ENCODE data around the gene TMEFF2.
"Not testable (repeated sequence)": the region's sequence is repeated elsewhere in the genome, so short reads cannot be mapped to it uniquely, and the experiment has no call there.

The TMEFF2 gene

GRCh38 chr2:192127434-192127833 lies 67.3 kb downstream of the TMEFF2 start:
- no peak for DNase-seq

DNA sequence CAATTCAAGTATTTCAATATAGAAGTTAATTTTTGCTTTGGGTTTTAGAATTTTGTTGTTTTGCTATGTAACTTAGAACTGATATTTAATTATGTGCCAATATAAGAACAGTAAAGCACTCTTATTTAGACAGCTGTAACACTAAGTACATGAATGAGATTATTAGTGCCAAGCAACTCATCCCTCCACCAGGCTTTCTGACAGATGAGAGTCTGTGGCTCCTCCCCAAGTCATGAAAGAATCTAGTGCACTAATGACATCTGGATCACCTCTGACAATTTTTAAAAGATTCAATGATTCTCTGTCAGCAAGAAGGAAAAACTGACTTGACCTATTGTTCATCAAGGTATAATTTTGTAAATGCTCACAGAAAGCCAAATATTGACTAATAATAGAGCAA lies 67.8 kb downstream of the TMEFF2 start:
- DNase-seq = no peak

GRCh38 chr2:192126426-192126825 lies 68.3 kb downstream of the TMEFF2 start:
- no peak for DNase-seq

DNA sequence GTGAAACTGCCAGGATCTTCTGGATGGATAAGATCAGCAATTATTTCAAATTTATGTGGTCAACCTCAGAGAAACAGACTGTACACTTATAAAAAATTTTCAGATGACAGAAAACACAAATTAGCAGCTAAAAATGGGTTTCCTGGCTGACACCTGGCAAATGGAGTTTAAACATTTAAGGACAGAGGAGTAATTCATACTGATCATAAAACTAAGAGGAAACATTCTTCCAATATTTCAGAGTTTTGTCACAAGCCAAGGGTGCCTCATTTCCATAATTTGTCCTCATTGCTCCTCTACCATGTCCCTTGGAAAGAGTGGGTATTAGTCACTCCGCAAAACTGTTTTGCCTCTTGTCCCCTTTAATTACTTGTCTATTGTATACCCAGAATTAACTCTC lies 70.2 kb downstream of the TMEFF2 start:
- no peak for DNase-seq

DNA sequence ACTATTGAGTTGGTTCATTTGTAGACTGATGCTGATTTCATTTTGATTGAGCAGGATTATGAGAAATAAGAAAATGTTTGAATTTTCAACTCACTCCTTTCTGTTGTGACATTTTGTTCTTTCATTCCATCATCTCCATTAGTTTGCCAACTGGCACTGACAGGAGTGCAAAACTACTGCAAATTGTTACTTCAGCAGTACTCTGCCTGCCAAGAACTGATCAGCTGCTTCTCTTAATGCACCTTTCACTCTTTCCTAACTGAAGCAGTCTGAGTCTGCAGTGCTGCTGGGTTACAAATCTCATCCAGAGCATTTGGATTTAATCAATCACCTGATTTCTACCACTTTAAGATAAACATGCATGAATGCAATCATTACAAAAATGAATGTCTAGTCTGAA lies 70.9 kb downstream of the TMEFF2 start:
- DNase-seq = no peak

GRCh38 chr2:192122946-192123345 lies 71.8 kb downstream of the TMEFF2 start:
- DNase-seq = no peak

- DNase-seq = no peak
Measured at GRCh38 chr2:192122141-192122540, 72.6 kb downstream of the TMEFF2 start.

GRCh38 chr2:192119536-192119935 lies 75.2 kb downstream of the TMEFF2 start:
- DNase-seq = no peak

GRCh38 chr2:192117705-192118104 lies 77.0 kb downstream of the TMEFF2 start:
- no peak for DNase-seq

DNA sequence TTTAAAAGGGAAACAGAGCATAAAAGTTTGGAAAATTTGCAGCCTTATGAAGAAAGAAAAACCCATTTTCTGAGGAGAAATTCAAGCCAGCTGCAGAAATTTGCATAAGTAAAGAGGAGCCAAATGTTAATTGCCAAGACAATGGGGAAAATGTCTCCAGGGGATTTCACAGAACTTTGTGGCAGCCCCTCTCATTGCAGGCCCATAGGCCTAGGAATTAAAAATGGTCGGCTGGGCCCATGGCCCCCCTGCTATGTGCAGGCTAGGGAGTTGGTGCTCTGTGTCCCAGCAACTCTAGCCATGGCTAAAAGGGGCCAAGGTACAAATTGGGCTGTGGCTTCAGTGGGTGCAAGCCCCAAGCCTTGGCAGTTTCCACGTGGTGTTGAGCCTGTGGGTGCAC lies 83.2 kb downstream of the TMEFF2 start:
- not testable (repeated sequence) for DNase-seq

- DNase-seq = no peak
Measured at GRCh38 chr2:192099742-192100141, 95.0 kb downstream of the TMEFF2 start.

- no peak for DNase-seq
Measured at GRCh38 chr2:192098814-192099491, 95.8 kb downstream of the TMEFF2 start.

DNA sequence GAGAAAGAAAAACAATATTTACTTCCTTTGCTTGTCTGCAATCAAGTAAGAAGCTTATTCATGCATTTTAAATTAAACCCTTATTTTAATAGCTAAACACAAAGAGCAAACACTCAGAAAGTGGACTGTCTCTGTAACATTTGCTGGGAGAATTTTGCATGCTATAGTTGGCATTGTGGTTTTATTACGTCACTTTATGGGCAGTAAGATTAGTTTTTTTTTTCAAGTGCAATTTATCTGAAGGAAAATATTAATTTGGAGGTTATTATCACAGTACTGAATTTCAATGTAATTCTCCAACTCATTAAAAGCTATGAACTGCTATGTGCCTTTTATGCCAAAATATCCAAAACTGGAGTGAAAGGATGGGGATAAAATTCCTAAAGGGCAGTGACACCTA lies 103.3 kb downstream of the TMEFF2 start:
- DNase-seq = no peak

DNA sequence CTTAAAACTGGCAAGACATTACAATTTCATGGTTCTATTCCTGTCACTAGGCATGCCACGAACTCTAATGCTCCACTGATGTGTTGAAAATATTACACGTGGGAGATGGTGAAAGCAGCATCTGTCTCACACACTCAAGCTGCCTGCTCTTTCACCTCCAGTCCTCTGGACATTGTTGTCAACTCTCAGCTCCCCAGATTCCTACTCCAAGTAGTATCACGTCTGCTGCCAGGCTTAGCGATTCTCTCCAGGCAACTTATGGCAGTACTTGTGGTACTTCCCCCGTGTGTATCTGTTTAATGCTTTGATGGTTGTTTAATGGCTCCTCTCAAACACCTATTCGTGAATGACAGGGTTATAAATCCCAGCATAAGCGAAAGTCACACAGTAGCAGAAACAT lies 103.8 kb downstream of the TMEFF2 start:
- no peak for DNase-seq

DNA sequence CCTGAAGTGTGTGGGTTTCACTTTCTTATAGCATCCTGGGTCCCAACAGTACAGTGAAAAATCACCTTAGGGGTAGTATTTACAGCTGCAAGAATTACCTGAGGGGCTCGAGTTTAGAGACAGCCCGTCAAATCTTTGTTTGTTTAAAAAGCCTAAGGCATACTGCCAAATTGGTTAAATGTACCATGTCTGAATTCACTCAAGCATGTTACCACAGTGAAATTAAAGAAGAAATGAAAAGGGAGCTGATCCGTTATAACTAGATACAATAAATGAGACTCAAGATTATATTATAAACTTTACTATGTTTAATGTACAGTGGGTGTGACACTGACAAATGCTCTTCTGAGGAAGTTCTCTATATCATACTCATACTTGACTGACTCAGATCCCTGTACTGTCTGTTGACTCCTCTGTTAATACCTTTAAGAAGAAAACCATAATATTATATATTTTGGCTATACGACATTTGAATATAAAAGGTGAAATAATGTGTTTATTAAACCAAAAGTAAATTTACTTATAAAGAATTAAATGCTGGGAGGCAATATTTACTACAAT lies 107.3 kb downstream of the TMEFF2 start:
- no peak for DNase-seq

GRCh38 chr2:192082121-192082520 lies 112.6 kb downstream of the TMEFF2 start:
- no peak for DNase-seq

DNA sequence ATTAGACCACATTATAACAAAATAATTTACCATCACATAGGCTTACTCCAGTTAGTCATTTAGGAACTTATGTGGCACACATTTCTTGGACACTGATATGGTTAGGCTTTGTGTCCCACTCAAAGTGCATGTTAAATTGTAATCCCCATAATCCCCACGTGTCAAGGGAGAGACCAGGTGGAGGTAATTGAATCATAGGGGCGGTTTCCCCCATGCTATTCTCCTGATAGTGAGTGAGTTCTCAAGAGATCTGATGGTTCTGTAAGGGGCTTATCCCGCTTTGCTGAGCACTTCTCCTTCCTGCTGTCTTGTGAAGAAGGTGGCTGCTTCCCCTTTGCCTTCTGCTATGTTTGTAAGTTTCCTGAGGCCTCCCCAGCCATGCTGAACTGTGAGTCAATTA lies 114.6 kb downstream of the TMEFF2 start:
- not testable (repeated sequence) for DNase-seq

DNA sequence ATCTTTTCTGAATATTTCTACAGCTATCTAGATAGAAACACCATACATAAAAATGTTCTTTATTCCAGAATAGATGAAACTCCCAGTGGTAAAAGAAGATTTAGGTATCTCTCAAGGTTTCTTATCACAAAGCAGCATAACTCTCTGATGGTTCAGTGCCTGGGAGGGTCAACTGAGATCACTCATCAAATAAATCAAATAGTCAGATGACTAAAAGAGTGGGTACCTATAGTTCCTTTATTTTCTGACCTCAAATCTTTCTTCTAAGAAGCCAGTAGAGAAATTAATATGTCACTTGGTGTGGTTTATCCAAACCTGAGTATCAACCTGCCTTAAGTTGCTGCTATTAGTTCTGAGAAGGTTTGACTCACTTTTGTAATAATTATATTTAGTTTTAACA lies 120.9 kb downstream of the TMEFF2 start:
- DNase-seq = no peak

GRCh38 chr2:192072778-192073177 lies 122.0 kb downstream of the TMEFF2 start:
- DNase-seq = no peak

GRCh38 chr2:192072261-192072660 lies 122.5 kb downstream of the TMEFF2 start:
- DNase-seq = no peak

DNA sequence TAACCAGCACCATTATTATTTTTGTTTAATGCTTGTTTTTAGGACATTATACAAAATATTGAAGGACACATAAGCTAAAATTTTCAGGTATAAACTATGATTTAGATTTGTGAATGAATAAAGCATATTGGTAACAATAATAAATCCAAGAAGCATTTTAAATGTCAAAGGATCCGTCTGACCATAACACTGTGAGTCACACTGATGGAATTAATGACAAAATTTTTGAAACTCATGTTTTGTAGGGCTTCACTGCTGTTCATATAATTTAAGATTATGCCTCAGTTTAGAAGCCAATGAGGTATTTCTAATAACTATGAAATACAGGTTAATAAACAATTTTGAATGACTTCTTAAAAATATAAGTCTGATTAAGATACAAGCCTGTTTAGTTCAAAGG lies 124.6 kb downstream of the TMEFF2 start:
- no peak for DNase-seq

DNA sequence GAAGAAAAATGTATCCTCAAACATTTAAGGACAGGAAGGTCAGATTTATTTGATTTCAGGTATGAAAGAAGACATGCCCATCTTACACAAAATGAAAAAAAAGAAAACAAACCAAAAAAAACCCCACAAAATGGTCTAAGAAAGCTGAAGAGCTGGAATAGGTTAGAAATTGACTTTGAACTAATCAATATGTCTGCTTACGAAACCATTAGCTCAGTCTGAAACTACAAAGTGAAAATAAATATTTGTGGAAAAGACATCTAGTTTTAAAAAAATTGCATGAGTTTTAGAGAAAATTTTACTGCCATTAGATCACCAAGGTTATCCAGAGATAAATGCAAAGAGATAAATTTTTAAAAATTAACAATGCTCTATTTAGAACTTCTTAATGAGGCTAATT lies 125.3 kb downstream of the TMEFF2 start:
- DNase-seq = no peak

GRCh38 chr2:192068966-192069365 lies 125.8 kb downstream of the TMEFF2 start:
- DNase-seq = no peak

DNA sequence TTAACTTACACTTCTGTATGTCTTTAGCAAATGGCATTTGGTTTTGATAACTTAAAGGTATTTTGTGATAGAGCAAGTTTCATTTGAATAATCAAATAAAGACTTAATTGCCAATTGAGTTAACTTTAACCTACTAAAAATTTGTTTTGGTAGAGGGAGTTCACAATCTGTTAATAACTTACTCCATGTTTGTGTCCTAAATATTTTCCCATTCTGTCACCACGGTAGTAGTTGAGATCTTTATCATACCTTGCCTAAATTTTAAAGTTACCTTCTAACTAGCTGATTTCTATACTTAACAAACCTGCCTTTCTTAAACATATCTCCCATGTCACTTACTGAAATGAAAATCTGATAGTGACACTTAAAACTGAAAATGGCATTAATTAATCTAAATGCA lies 127.1 kb downstream of the TMEFF2 start:
- DNase-seq = no peak

GRCh38 chr2:192064459-192064858 lies 130.3 kb downstream of the TMEFF2 start:
- DNase-seq = no peak
